ENCODE measurements around the gene NUDT3. TPM values are rescaled to one million over a fixed set of nuclear protein-coding genes. Genes with fewer than 3 reads are reported as not detected.

The NUDT3 gene
- total RNA-seq, 1 experiment from 2014 or later, result 23.6 TPM

GRCh38 chr6:34295721-34296120 is 96.7 kb downstream of the NUDT3 start:
- Mint-ChIP-seq H3K36me3 (ENCODE audit: insufficient read depth, unreplicated experiment) (peaks cover 35% of the 10 kb centered on the region), H3K27ac (ENCODE audit: low read depth, unreplicated experiment) (no peak overlapping the region)
- intact Hi-C loops (cut with micrococcal nuclease), result no loop called here

GRCh38 chr6:34292954-34293353 is 99.5 kb downstream of the NUDT3 start:
- Mint-ChIP-seq H3K9me3 (ENCODE audit: unreplicated experiment) (no peaks in the 10 kb centered on the region), H3K27me3 (ENCODE audit: insufficient read depth, unreplicated experiment) (no peaks in the 10 kb centered on the region), H3K27ac (ENCODE audit: low read depth, unreplicated experiment) (no peak overlapping the region), H3K4me3 (ENCODE audit: unreplicated experiment) (no peak overlapping the region), H3K36me3 (ENCODE audit: insufficient read depth, unreplicated experiment) (peaks cover 55% of the 10 kb centered on the region), H3K4me1 (ENCODE audit: insufficient read depth, unreplicated experiment) (no peaks in the 10 kb centered on the region)
- no TSS peak for BruUV-seq (replicated peaks)
- TF ChIP-seq CTCF (IDR thresholded peaks at IDR 0.05; ENCODE audit: unreplicated experiment), result no peak
- no peak for DNase-seq (ENCODE audit: unreplicated experiment)
- intact Hi-C loops (cut with micrococcal nuclease), result no loop called here
- ChIA-PET POLR2A (interaction anchor here (0.6 kb wide), 1 partner anchor 85 kb away, joined by 3 read pairs; no protein-coding TSS in a partner anchor), CTCF (interaction anchor here (0.8 kb wide), 1 partner anchor 167 kb away, joined by 3 read pairs; no protein-coding TSS in a partner anchor)

More at GRCh38 chr6:34295721-34296120, 96.7 kb downstream of the NUDT3 start:
- H3K4me3 Mint-ChIP-seq (ENCODE audit: unreplicated experiment), result no peak overlapping the region
- ChIA-PET CTCF (interaction anchor here (0.8 kb wide), 1 partner anchor 312 kb away, joined by 3 read pairs; no protein-coding TSS in a partner anchor), POLR2A (interaction anchor here (0.6 kb wide), 1 partner anchor 293 kb away, joined by 4 read pairs; no protein-coding TSS in a partner anchor)
- H3K4me1 Mint-ChIP-seq (ENCODE audit: insufficient read depth, unreplicated experiment), result no peaks in the 10 kb centered on the region
- DNase-seq (ENCODE audit: unreplicated experiment), result no peak
- H3K9me3 Mint-ChIP-seq (ENCODE audit: unreplicated experiment), result no peaks in the 10 kb centered on the region
- no TSS peak for BruUV-seq (replicated peaks)
- no peak for TF ChIP-seq CTCF (IDR thresholded peaks at IDR 0.05; ENCODE audit: unreplicated experiment)
- no peaks in the 10 kb centered on the region for H3K27me3 Mint-ChIP-seq (ENCODE audit: insufficient read depth, unreplicated experiment)

- H3K36me3 Mint-ChIP-seq (ENCODE audit: insufficient read depth, unreplicated experiment), result peaks cover 51% of the 10 kb centered on the region
- H3K9me3 Mint-ChIP-seq (ENCODE audit: unreplicated experiment), result no peaks in the 10 kb centered on the region
- intact Hi-C loops (cut with micrococcal nuclease), result no loop called here
- no peak overlapping the region for H3K4me3 Mint-ChIP-seq (ENCODE audit: unreplicated experiment)
- POLR2A ChIA-PET, result no interaction called here
- no peaks in the 10 kb centered on the region for H3K4me1 Mint-ChIP-seq (ENCODE audit: insufficient read depth, unreplicated experiment)
- CTCF ChIA-PET, result interaction anchor here (1.7 kb wide), 1 partner anchor 39 kb away, joined by 5 read pairs; no protein-coding TSS in a partner anchor
- no peak for TF ChIP-seq CTCF (IDR thresholded peaks at IDR 0.05; ENCODE audit: unreplicated experiment)
- BruUV-seq (replicated peaks), result no TSS peak
- H3K27ac Mint-ChIP-seq (ENCODE audit: low read depth, unreplicated experiment), result no peak overlapping the region
- no peaks in the 10 kb centered on the region for H3K27me3 Mint-ChIP-seq (ENCODE audit: insufficient read depth, unreplicated experiment)
- DNase-seq (ENCODE audit: unreplicated experiment), result no peak
Observed at GRCh38 chr6:34289137-34289536, 103.3 kb downstream of the NUDT3 start.

GRCh38 chr6:34288581-34288980 is 103.9 kb downstream of the NUDT3 start:
- no peak for TF ChIP-seq CTCF (IDR thresholded peaks at IDR 0.05; ENCODE audit: unreplicated experiment)
- POLR2A ChIA-PET, result no interaction called here

More at GRCh38 chr6:34288581-34288980, 103.9 kb downstream of the NUDT3 start:
- CTCF ChIA-PET, result no interaction called here
- no peak for DNase-seq (ENCODE audit: unreplicated experiment)
- H3K4me1 Mint-ChIP-seq (ENCODE audit: insufficient read depth, unreplicated experiment), result no peaks in the 10 kb centered on the region
- H3K27ac Mint-ChIP-seq (ENCODE audit: low read depth, unreplicated experiment), result no peak overlapping the region
- H3K4me3 Mint-ChIP-seq (ENCODE audit: unreplicated experiment), result no peak overlapping the region
- no TSS peak for BruUV-seq (replicated peaks)
- H3K27me3 Mint-ChIP-seq (ENCODE audit: insufficient read depth, unreplicated experiment), result no peaks in the 10 kb centered on the region
- H3K36me3 Mint-ChIP-seq (ENCODE audit: insufficient read depth, unreplicated experiment), result peaks cover 51% of the 10 kb centered on the region
- no peaks in the 10 kb centered on the region for H3K9me3 Mint-ChIP-seq (ENCODE audit: unreplicated experiment)
- intact Hi-C loops (cut with micrococcal nuclease), result no loop called here
